Measurements from ENCODE around the gene SLC39A11. TPM values are rescaled to one million over a fixed set of nuclear protein-coding genes. Genes with fewer than 3 reads are reported as not detected.

SLC39A11 gene
- total and polyA plus RNA-seq, 2 of the 13 experiments (the other 11 are each of a cell fraction or from before 2014, with no cell fraction given): 17.2 to 31.5 TPM

DNA sequence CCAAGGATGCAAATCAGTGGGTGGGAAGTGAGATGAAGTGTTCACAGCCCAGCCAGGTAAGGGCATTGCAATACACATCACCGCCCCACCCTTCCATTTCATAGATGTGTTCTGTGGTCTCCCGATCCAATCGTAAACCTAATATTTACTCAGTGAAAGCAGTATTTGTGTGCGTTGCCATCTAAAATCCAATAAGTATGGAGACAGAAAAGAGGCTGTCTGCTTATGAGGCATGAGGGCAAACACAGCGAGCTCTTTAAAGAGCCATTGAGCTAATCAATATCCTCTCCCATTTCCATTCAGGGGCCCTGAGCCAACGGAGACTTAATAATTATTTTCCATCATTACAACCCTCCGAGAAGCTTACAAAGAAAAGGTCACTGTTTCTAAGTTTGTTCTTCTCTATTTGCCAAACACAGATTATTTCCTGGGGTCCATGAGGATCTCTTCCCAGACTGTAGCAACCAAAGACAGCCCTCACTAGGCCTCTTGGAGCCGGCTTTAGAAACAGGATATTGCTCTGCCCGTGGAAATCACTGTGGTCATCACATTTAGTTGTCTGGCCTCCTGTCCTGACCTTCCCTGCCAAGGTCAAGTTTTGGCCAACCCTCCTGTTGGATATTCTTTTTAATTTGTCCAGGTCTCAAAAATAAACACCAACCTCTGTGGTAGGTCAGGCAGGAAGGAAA lies 120.1 kb downstream of the SLC39A11 start (continued):
- TF ChIP-seq, protein P1, sequence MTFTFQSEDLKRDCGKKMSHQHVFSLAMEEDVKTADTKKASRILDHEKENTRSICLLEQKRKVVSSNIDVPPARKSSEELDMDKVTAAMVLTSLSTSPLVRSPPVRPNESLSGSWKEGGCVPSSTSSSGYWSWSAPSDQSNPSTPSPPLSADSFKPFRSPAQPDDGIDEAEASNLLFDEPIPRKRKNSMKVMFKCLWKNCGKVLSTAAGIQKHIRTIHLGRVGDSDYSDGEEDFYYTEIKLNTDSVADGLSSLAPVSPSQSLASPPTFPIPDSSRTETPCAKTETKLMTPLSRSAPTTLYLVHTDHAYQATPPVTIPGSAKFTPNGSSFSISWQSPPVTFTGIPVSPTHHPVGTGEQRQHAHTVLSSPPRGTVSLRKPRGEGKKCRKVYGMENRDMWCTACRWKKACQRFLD (CRISPR knock-in tag; IDR thresholded peaks at IDR 0.05; ENCODE audit: borderline replicate concordance): no peak
- TF ChIP-seq ZNF143 (CRISPR knock-in tag; IDR thresholded peaks at IDR 0.05): no peak
- TF ChIP-seq ZZZ3 (CRISPR knock-in tag; IDR thresholded peaks at IDR 0.05; ENCODE audit: borderline replicate concordance): no peak
- TF ChIP-seq PCBP2 (optimal IDR thresholded peaks at IDR 0.05; ENCODE audit: low read depth, low read length, poor library complexity, severe bottlenecking): no peak
- TF ChIP-seq ZNF547 (CRISPR knock-in tag; IDR thresholded peaks at IDR 0.05): no peak
- TF ChIP-seq, protein P2, sequence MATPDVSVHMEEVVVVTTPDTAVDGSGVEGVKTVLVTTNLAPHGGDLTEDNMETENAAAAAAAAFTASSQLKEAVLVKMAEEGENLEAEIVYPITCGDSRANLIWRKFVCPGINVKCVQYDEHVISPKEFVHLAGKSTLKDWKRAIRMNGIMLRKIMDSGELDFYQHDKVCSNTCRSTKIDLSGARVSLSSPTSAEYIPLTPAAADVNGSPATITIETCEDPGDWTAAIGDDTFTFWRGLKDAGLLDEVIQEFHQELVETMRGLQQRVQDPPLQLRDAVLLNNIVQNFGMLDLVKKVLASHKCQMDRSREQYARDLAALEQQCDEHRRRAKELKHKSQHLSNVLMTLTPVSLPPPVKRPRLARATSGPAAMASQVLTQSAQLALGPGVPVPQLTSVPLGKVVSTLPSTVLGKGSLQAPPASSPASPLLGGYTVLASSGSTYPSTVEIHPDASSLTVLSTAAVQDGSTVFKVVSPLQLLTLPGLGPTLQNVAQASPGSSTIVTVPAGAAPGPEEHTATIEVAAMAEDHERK (CRISPR knock-in tag; IDR thresholded peaks at IDR 0.05; ENCODE audit: low read depth): no peak
- TF ChIP-seq ZNF317 (CRISPR knock-in tag; IDR thresholded peaks at IDR 0.05): no peak
- TF ChIP-seq, protein P3, sequence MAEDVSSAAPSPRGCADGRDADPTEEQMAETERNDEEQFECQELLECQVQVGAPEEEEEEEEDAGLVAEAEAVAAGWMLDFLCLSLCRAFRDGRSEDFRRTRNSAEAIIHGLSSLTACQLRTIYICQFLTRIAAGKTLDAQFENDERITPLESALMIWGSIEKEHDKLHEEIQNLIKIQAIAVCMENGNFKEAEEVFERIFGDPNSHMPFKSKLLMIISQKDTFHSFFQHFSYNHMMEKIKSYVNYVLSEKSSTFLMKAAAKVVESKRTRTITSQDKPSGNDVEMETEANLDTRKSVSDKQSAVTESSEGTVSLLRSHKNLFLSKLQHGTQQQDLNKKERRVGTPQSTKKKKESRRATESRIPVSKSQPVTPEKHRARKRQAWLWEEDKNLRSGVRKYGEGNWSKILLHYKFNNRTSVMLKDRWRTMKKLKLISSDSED (CRISPR knock-in tag; IDR thresholded peaks at IDR 0.05): no peak
- TF ChIP-seq ARID2 (CRISPR knock-in tag; IDR thresholded peaks at IDR 0.05; ENCODE audit: borderline replicate concordance): no peak
- TF ChIP-seq, protein P4, sequence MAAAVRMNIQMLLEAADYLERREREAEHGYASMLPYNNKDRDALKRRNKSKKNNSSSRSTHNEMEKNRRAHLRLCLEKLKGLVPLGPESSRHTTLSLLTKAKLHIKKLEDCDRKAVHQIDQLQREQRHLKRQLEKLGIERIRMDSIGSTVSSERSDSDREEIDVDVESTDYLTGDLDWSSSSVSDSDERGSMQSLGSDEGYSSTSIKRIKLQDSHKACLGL (CRISPR knock-in tag; IDR thresholded peaks at IDR 0.05): no peak
- TF ChIP-seq, protein P5, sequence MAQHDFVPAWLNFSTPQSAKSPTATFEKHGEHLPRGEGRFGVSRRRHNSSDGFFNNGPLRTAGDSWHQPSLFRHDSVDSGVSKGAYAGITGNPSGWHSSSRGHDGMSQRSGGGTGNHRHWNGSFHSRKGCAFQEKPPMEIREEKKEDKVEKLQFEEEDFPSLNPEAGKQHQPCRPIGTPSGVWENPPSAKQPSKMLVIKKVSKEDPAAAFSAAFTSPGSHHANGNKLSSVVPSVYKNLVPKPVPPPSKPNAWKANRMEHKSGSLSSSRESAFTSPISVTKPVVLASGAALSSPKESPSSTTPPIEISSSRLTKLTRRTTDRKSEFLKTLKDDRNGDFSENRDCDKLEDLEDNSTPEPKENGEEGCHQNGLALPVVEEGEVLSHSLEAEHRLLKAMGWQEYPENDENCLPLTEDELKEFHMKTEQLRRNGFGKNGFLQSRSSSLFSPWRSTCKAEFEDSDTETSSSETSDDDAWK (CRISPR knock-in tag; IDR thresholded peaks at IDR 0.05): no peak
- no peak for TF ChIP-seq TOPORS (CRISPR knock-in tag; IDR thresholded peaks at IDR 0.05)
- TF ChIP-seq, protein P6, sequence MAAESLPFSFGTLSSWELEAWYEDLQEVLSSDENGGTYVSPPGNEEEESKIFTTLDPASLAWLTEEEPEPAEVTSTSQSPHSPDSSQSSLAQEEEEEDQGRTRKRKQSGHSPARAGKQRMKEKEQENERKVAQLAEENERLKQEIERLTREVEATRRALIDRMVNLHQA (CRISPR knock-in tag; IDR thresholded peaks at IDR 0.05): no peak
- no peak for TF ChIP-seq ZNF33B (CRISPR knock-in tag; IDR thresholded peaks at IDR 0.05)
- TF ChIP-seq, protein P7, sequence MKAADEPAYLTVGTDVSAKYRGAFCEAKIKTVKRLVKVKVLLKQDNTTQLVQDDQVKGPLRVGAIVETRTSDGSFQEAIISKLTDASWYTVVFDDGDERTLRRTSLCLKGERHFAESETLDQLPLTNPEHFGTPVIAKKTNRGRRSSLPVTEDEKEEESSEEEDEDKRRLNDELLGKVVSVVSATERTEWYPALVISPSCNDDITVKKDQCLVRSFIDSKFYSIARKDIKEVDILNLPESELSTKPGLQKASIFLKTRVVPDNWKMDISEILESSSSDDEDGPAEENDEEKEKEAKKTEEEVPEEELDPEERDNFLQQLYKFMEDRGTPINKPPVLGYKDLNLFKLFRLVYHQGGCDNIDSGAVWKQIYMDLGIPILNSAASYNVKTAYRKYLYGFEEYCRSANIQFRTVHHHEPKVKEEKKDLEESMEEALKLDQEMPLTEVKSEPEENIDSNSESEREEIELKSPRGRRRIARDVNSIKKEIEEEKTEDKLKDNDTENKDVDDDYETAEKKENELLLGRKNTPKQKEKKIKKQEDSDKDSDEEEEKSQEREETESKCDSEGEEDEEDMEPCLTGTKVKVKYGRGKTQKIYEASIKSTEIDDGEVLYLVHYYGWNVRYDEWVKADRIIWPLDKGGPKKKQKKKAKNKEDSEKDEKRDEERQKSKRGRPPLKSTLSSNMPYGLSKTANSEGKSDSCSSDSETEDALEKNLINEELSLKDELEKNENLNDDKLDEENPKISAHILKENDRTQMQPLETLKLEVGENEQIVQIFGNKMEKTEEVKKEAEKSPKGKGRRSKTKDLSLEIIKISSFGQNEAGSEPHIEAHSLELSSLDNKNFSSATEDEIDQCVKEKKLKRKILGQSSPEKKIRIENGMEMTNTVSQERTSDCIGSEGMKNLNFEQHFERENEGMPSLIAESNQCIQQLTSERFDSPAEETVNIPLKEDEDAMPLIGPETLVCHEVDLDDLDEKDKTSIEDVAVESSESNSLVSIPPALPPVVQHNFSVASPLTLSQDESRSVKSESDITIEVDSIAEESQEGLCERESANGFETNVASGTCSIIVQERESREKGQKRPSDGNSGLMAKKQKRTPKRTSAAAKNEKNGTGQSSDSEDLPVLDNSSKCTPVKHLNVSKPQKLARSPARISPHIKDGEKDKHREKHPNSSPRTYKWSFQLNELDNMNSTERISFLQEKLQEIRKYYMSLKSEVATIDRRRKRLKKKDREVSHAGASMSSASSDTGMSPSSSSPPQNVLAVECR (CRISPR knock-in tag; IDR thresholded peaks at IDR 0.05; ENCODE audit: borderline replicate concordance): peak; percentile 35; the same call in 1 of the 2 replicates
- TF ChIP-seq ZNF850 (CRISPR knock-in tag; conservative IDR thresholded peaks at IDR 0.05): no peak
- TF ChIP-seq ZNF446 (CRISPR knock-in tag; IDR thresholded peaks at IDR 0.05): no peak
- TF ChIP-seq NCOA5 (CRISPR knock-in tag; IDR thresholded peaks at IDR 0.05): no peak
- TF ChIP-seq RCOR2 (CRISPR knock-in tag; IDR thresholded peaks at IDR 0.05): peak; percentile 93

Measured in HepG2 (cell line).